Measurements from ENCODE around the gene PTPRN2. TPM values are rescaled to one million over a fixed set of nuclear protein-coding genes. Genes with fewer than 3 reads are reported as not detected.

Gene PTPRN2
- total and polyA plus RNA-seq, 7 donors = 0.47 to 0.82 (median 0.51) TPM

GRCh38 chr7:157557263-157557662 lies 1030.4 kb downstream of the PTPRN2 start:
- TF ChIP-seq, protein P1, sequence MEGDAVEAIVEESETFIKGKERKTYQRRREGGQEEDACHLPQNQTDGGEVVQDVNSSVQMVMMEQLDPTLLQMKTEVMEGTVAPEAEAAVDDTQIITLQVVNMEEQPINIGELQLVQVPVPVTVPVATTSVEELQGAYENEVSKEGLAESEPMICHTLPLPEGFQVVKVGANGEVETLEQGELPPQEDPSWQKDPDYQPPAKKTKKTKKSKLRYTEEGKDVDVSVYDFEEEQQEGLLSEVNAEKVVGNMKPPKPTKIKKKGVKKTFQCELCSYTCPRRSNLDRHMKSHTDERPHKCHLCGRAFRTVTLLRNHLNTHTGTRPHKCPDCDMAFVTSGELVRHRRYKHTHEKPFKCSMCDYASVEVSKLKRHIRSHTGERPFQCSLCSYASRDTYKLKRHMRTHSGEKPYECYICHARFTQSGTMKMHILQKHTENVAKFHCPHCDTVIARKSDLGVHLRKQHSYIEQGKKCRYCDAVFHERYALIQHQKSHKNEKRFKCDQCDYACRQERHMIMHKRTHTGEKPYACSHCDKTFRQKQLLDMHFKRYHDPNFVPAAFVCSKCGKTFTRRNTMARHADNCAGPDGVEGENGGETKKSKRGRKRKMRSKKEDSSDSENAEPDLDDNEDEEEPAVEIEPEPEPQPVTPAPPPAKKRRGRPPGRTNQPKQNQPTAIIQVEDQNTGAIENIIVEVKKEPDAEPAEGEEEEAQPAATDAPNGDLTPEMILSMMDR (IDR thresholded peaks at IDR 0.05) = no peak
- Histone ChIP-seq H3K36me3 (ENCODE audit: insufficient read depth in 1 of 2, low read depth in 1 of 2) (no peaks in the 10 kb centered on the region), H3K27me3 (ENCODE audit: insufficient read depth in 3 of 3, low read length in 2 of 3) (no peaks in the 10 kb centered on the region), H3K4me3 (no peak overlapping the region), H3K9me3 (no peaks in the 10 kb centered on the region), H3K4me1 (no peaks in the 10 kb centered on the region), H3K27ac (no peak overlapping the region)
- 87 to 93% (median 92%) methylated on average over 1 of the region's 1 CpG for WGBS, 3 donors
- intact Hi-C loops (cut with DNase I) = no loop called here
- no peak for DNase-seq
- ATAC-seq = no peak

DNA sequence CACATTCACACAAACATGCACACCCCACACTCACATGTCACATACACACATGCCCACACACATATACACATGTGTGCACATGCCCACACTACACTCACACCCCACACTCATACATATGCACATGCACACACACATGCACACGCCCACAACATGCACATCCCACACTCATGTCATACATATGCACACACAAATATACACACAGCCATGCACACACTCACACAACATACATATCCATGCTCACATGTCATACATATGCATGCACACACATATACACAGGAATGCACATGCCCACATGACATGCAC lies 1031.0 kb downstream of the PTPRN2 start:
- H3K36me3 ChIP-seq (ENCODE audit: insufficient read depth in 1 of 2, low read depth in 1 of 2) = no peaks in the 10 kb centered on the region
- H3K4me1 ChIP-seq = no peaks in the 10 kb centered on the region
- DNase-seq (no peak), ATAC-seq (no peak)
- H3K27me3 ChIP-seq (ENCODE audit: insufficient read depth in 3 of 3, low read length in 2 of 3) = no peaks in the 10 kb centered on the region
- intact Hi-C loops (cut with DNase I) = no loop called here
- WGBS, 3 donors = 89 to 96% (median 92%) methylated on average over 1 of the region's 1 CpG
- TF ChIP-seq, protein P1 (IDR thresholded peaks at IDR 0.05) = no peak
- H3K4me3 ChIP-seq = no peak overlapping the region
- no peak overlapping the region for H3K27ac ChIP-seq
- no peaks in the 10 kb centered on the region for H3K9me3 ChIP-seq

DNA sequence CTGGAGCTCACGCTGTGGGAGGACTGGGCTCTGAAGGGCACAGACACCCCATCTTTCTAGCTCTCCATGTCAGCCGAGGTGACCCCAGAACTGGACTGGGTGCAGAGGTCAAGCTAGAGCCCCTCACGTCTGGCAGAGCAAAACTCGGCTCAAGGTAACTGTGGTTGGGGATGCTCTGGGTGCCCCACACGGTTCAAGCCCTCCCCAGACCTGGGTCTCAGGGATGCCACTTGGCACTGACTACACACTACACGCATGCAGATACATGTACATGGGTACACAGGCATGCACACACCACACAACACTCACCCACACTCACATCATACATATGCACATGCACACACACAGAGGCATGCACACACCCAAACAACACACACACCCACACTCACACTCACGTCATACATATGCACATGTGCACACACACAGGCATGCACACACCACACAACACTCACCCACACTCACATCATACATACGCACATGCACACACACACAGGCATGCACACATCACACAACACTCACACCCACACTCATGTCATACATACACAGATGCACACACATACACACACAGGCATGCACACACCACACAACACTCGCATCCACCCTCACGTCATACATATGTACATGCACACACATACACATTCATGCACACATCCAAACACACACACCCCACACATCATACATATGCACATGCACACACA lies 1031.5 kb downstream of the PTPRN2 start:
- ATAC-seq (no peak), DNase-seq (no peak)
- WGBS, 3 donors = 86 to 89% (median 87%) methylated on average over 10 of the region's 10 CpGs
- TF ChIP-seq, protein P1 (IDR thresholded peaks at IDR 0.05) = no peak
- H3K27me3 ChIP-seq (ENCODE audit: insufficient read depth in 3 of 3, low read length in 2 of 3) = no peaks in the 10 kb centered on the region
- H3K9me3 ChIP-seq = no peaks in the 10 kb centered on the region
- H3K27ac ChIP-seq = no peak overlapping the region
- H3K4me1 ChIP-seq = no peaks in the 10 kb centered on the region
- no peaks in the 10 kb centered on the region for H3K36me3 ChIP-seq (ENCODE audit: insufficient read depth in 1 of 2, low read depth in 1 of 2)
- H3K4me3 ChIP-seq = no peak overlapping the region
- intact Hi-C loops (cut with DNase I) = no loop called here

GRCh38 chr7:157555313-157555712 lies 1032.3 kb downstream of the PTPRN2 start:
- TF ChIP-seq, protein P1 (IDR thresholded peaks at IDR 0.05) = no peak
- Histone ChIP-seq H3K9me3 (no peaks in the 10 kb centered on the region), H3K27ac (no peak overlapping the region), H3K4me3 (no peak overlapping the region), H3K36me3 (ENCODE audit: insufficient read depth in 1 of 2, low read depth in 1 of 2) (no peaks in the 10 kb centered on the region), H3K27me3 (ENCODE audit: insufficient read depth in 3 of 3, low read length in 2 of 3) (no peaks in the 10 kb centered on the region), H3K4me1 (no peaks in the 10 kb centered on the region)
- no peak for DNase-seq
- intact Hi-C loops (cut with DNase I) = no loop called here
- WGBS, 3 donors = 77 to 78% (median 78%) methylated on average over 12 of the region's 12 CpGs
- no peak for ATAC-seq

All from psoas muscle (tissue), 8 donors.